SIG-M5 treated with dmso at 0.1 percent for 504 hours (cell line): ENCODE results near the gene MYBPC2.

Source experiments
- DNase-seq: peaks from one replicate; lab custom pipeline; 2025; ENCODE audit not compliant: unreplicated experiment; lab: John Stamatoyannopoulos, UW

Gene MYBPC2

DNA sequence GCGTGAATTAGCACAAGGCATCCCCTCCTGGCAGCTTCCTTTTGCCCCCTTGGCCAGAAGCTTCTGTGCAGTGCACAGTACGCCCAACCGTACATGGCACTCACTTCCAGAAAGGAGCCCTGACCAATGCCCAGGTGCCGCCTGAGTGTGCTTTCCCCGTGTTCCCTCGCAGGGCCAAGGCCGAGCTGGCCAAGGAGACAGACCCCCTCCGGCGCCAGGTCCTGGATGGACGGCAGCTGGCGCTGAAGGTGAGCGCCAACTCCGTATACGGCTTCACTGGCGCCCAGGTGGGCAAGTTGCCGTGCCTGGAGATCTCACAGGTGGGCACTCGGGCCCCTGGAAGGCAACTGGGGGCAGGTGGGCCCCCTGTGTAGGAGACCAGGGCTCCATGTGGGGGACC is 23.3 kb upstream of the MYBPC2 start:
- no peak for DNase-seq

DNA sequence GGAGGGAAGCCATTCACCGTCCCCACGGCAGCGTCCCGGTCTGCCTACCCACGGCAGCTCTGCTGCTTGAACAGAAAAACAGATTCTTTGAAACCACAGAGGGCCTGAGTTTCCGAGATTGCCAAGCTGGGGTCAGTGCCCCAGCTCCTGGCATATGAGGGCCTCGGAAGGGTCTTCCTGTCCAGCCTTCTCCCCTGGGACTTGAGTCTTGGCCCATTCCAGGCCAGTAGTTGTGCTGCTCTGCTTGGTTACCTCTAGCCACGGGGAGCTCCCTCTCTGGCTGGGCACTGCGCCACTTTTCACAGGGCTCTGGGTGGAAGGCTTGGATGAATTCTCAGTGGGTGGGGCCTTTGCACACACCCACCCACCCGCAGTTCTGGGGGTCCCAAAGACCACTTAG is 22.6 kb upstream of the MYBPC2 start:
- DNase-seq: no peak

- no peak for DNase-seq
Observed at GRCh38 chr19:50412419-50412818, 20.3 kb upstream of the MYBPC2 start.

- DNase-seq: no peak
Observed at GRCh38 chr19:50413096-50413495, 19.6 kb upstream of the MYBPC2 start.

- DNase-seq: no peak
Observed at GRCh38 chr19:50413531-50413930, 19.2 kb upstream of the MYBPC2 start.

DNA sequence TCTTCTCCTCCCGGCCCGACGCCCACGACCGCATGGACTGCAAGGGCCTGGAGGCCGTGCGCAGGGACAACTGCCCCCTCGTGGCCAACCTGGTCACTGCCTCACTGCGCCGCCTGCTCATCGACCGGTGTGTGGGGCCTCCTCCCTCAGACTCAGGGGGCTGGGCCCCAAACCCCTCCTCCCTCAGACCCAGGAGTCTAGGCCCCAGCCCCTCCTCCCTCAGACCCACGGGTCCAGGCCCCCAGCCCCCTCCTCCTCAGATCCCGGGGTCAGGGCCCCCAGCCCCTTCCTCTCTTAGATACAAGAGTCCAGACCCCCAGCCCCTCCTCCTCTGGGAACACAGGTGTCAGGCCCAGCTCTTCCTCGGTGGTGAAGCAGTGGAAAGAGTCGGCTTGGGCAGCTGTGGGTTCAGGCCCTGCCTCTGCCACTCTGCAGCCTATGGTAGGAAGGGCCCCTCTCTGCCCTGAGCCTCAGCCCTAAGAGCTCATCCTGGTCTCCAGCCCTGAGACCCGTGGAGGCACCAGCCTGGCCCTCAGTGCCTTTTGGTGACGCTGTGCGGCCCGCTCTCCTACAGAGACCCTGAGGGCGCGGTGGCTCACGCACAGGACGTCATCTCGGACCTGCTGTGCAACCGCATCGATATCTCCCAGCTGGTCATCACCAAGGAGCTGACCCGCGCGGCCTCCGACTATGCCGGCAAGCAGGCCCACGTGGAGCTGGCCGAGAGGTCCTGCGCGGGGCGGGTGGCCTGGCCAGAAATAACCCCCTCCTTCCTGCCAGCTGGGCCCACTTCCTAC is 17.6 kb upstream of the MYBPC2 start:
- peak; percentile 34 for DNase-seq

DNA sequence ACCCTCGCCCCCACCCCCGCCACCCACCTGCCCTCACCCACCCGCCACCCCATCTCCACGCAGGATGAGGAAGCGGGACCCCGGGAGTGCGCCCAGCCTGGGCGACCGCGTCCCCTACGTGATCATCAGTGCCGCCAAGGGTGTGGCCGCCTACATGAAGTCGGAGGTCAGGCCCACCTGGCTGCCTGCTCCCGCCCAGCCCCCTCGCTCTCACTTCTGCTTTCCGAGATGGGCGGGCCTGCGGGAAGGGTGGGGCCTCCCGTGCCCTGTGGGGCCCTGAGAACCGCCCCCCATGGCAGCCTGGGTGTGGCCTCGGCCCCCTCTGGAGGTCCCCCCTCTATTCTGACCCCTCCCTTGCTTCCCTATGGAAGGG is 17.0 kb upstream of the MYBPC2 start:
- peak; percentile 76 for DNase-seq

DNA sequence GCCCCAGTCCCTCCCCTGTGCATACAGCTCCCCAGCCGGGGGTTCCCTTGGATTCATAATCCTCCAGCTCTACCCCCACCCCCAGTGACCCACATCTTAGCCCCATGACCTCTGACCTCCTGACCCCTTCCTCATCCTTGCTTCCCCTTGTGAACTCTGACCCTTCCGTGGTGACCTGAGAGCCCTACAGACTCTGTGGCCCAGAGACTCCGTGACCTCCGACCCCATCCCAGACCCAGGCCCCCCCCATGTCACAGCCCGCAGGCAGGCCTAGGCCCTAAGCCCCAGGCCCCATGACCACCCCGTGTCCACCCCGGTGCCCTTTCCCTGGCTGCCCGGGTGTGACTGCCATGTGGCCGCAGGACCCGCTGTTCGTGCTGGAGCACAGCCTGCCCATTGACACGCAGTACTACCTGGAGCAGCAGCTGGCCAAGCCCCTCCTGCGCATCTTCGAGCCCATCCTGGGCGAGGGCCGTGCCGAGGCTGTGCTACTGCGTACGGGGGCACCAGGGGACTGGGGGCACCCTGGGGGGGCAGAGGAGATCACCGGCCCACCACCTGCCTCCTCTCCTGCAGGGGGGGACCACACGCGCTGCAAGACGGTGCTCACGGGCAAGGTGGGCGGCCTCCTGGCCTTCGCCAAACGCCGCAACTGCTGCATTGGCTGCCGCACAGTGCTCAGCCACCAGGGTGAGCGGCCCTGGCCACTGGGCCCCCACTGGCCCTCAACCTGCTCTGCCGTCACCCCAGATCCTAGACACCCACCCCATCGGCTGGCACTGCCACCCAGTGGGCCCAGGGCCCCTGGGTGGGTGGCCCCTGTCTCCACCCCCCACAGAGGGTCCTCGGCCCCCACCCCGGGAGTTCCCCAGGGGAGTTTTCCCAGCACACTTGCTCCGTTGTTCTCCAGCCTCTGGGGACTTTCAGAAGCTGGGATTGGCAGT is 16.4 kb upstream of the MYBPC2 start:
- DNase-seq: no peak

- no peak for DNase-seq
Observed at GRCh38 chr19:50417111-50418081, 15.3 kb upstream of the MYBPC2 start.

- DNase-seq: no peak
Observed at GRCh38 chr19:50418176-50419021, 14.3 kb upstream of the MYBPC2 start, which contains the start of gene SPIB. TSS of gene SPIB (plus strand) at chr19:50418938. CDS start at chr19:50418963, 25 bp downstream.

DNA sequence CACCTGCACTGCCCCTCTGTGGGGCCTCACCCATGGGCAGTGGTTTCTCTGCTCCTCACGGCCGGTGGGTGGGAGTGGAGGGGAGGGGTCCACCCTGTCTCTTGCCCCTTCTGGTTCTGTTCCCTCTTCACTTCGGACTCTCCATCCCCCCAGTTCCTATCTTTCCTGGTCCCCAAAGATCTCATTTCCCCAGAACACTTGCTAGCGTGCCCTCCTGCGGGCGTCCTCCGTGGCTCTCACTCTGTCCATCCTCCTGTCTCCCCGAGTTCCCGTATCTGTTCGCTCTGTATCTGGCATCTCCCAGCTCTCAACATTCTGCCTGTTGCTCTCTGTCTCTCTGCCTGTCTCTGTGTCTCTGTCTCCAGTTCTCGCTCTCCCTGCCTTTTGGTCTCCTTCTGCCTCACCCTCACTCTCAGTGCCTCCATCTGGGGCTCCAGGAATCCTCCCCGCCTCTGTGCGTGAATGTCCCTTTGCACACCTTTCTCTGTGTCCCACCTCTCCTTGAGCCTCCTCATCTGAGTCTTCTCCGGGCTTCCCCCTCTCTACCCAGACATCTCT is 13.6 kb upstream of the MYBPC2 start:
- no peak for DNase-seq

GRCh38 chr19:50419580-50420035 is 13.1 kb upstream of the MYBPC2 start:
- no peak for DNase-seq

GRCh38 chr19:50420127-50420526 is 12.6 kb upstream of the MYBPC2 start:
- no peak for DNase-seq

DNA sequence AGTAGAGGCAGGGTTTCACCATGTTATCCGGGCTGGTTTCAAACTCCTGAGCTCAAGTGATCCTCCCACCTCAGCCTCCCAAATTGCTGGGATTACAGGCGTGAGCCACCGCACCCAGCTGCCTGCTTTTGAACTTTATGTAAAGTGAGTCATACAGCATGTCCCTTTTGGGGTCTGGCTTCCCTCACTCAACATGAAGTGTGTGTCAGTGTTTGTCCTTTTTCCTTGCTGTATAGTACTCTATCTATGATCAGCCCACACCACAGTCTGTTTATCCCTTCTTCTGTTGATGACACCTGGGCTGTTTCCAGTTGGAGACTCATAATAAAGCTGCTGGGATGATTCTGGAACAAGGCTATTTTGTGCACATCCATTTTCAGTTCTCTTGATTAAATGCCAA is 11.9 kb upstream of the MYBPC2 start:
- no peak for DNase-seq

DNA sequence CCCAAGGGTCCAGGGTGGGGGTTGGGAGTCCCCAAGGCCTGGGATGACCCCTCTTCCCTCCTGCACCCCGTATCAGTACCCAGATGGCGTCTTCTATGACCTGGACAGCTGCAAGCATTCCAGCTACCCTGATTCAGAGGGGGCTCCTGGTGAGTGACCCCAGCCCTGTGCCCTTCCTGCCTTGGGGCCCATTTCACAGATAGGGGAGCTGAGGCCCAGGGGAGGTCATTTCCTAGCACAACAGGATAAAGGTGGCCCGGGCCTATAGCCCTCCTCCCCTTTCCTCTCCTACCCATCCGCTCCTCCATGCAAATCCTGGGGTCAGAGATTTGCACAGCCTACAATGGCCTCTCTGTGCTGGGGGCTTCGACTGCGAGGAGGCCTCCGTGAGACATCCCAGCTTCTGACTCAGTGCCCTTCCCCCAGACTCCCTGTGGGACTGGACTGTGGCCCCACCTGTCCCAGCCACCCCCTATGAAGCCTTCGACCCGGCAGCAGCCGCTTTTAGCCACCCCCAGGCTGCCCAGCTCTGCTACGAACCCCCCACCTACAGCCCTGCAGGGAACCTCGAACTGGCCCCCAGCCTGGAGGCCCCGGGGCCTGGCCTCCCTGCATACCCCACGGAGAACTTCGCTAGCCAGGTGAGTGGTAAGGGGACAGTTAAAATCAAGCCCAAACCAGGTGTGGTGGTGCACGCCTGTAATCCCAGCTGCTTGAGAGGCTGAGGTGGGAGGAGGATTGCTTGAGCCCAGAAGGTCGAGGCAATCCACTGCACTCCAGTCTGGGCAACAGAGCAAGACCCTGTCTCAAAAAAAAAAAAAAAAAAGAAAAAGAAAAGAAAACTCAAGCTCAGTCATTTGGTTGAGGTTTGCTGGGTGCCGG is 10.1 kb upstream of the MYBPC2 start:
- DNase-seq: no peak

- no peak for DNase-seq
Observed at GRCh38 chr19:50423279-50424113, 9.2 kb upstream of the MYBPC2 start.

GRCh38 chr19:50425581-50425980 is 7.1 kb upstream of the MYBPC2 start:
- DNase-seq: no peak
